H1 (cell line): Measurements from ENCODE around the gene BIK. TPM values are rescaled to one million over a fixed set of nuclear protein-coding genes. Genes with fewer than 3 reads are reported as not detected.

Experiments used
- CTCF ChIA-PET: fragments of 300-600 bp; sonication (Branson Sonifier 250); formaldehyde crosslinking; loops from one replicate; lab custom pipeline; 2021; ENCODE audit not compliant: partially characterized antibody; lab: Charles Lee
- POLR2A ChIA-PET: fragments of 300-600 bp; sonication (Branson Sonifier 250); formaldehyde crosslinking; loops from one replicate; lab custom pipeline; 2021; ENCODE audit warnings: inconsistent platforms; ENCODE audit not compliant: partially characterized antibody; lab: Charles Lee
- DNase-seq, 2 experiments: peaks; one replicate each; pipeline versions ENCODE4 v3.0.0 to v3.0.0-alpha.2; 2010 to 2022; ENCODE audit warnings: low spot score in 2 of 2, low read depth in 1 of 2, mixed read lengths in 1 of 2
- FAIRE-seq: peaks from 2 replicates; lab custom pipeline; 2011; peaks lifted over from hg19 to GRCh38; lab: Jason Lieb, UNC
- H2AFZ ChIP-seq: 2 replicates; pipeline ENCODE4 v1.8.1; 2012; ENCODE audit warnings: low read length, inconsistent platforms
- H2AK5ac ChIP-seq: 2 replicates; pipeline ENCODE4 v1.6.1; 2013; ENCODE audit warnings: low read depth, low read length
- H2BK120ac ChIP-seq: replicated peaks from 2 replicates; pipeline ENCODE3; 2013; ENCODE audit warnings: low read depth, low read length, inconsistent platforms
- H2BK12ac ChIP-seq: 2 replicates; pipeline ENCODE4 v1.6.1; 2013; ENCODE audit warnings: low read depth, low read length
- H2BK15ac ChIP-seq: 2 replicates; pipeline ENCODE4 v1.6.1; 2013; ENCODE audit warnings: low read length
- H2BK20ac ChIP-seq: 2 replicates; pipeline ENCODE4 v1.6.1; 2013; ENCODE audit warnings: low read length
- H2BK5ac ChIP-seq: 2 replicates; pipeline ENCODE4 v1.6.1; 2013; ENCODE audit warnings: low read depth, low read length
- H3K14ac ChIP-seq: 2 replicates; pipeline ENCODE4 v1.6.1; 2013; ENCODE audit warnings: inconsistent platforms; ENCODE audit not compliant: insufficient read length
- H3K18ac ChIP-seq: 2 replicates; pipeline ENCODE4 v1.6.1; 2013; ENCODE audit warnings: low read length; ENCODE audit errors: extremely low read depth
- H3K23ac ChIP-seq: 2 replicates; pipeline ENCODE4 v1.6.1; 2013; ENCODE audit warnings: inconsistent platforms; ENCODE audit not compliant: insufficient read length
- H3K23me2 ChIP-seq: 2 replicates; pipeline ENCODE4 v1.6.1; 2013; ENCODE audit warnings: low read depth, low read length
- H3K27ac ChIP-seq: 2 replicates; pipeline ENCODE4 v1.6.1; 2011; ENCODE audit warnings: low read depth, low read length, inconsistent platforms
- H3K27me3 ChIP-seq, 4 experiments: replicated peaks in 1 of 4; 1 replicate in 1 of 4; 2 replicates in 3 of 4; pipeline versions ENCODE4 v1.6.1 to v1.8.1; 2011 to 2013; ENCODE audit warnings: low read length in 3 of 4, mild to moderate bottlenecking in 3 of 4, inconsistent platforms in 2 of 4, mixed read lengths in 2 of 4, moderate library complexity in 1 of 4; ENCODE audit not compliant: control insufficient read depth in 3 of 4, insufficient read depth in 3 of 4; ENCODE audit errors: extremely low read depth in 1 of 4
- H3K36me3 ChIP-seq, 4 experiments: 2 replicates each; pipeline versions ENCODE4 v1.6.1 to v1.8.1; 2011 to 2013; ENCODE audit warnings: mild to moderate bottlenecking in 4 of 4, low read length in 3 of 4, moderate library complexity in 2 of 4, control low read depth in 1 of 4, inconsistent platforms in 1 of 4; ENCODE audit not compliant: insufficient read depth in 4 of 4, control insufficient read depth in 2 of 4
- H3K4ac ChIP-seq: replicated peaks from 2 replicates; pipeline ENCODE3; 2013; ENCODE audit warnings: low read length, low read depth, mixed read lengths, inconsistent platforms; ENCODE audit not compliant: insufficient read length
- H3K4me1 ChIP-seq, 4 experiments: replicated peaks in 1 of 4; 1 replicate in 1 of 4; 2 replicates in 3 of 4; pipeline versions ENCODE4 v1.6.1 to v1.8.1; 2011 to 2013; ENCODE audit warnings: low read length in 3 of 4, inconsistent platforms in 2 of 4, mixed read lengths in 1 of 4; ENCODE audit not compliant: insufficient read depth in 4 of 4, control insufficient read depth in 3 of 4
- H3K4me2 ChIP-seq, 2 experiments: 2 replicates each; pipeline versions ENCODE4 v1.6.1 to v1.8.1; 2011 to 2013; ENCODE audit warnings: low read depth in 2 of 2, low read length in 2 of 2, control low read depth in 1 of 2, inconsistent platforms in 1 of 2, mild to moderate bottlenecking in 1 of 2; ENCODE audit not compliant: insufficient read depth in 1 of 2
- H3K4me3 ChIP-seq, 4 experiments: fragments of 200-600, 300-600 bp in 1 of 4; sonication (generic), shearing (Covaris generic), sonication (Bioruptor Twin) in 1 of 4; 2 replicates each; pipeline versions ENCODE4 v1.5.1 to v1.8.1; 2011 to 2016; ENCODE audit warnings: low read length in 4 of 4, low read depth in 3 of 4, control low read depth in 2 of 4, inconsistent platforms in 2 of 4, mild to moderate bottlenecking in 2 of 4, mixed read lengths in 1 of 4, moderate library complexity in 1 of 4; ENCODE audit not compliant: insufficient read depth in 2 of 4; ENCODE audit errors: extremely low read depth in 1 of 4
- H3K56ac ChIP-seq: replicated peaks from 2 replicates; pipeline ENCODE3; 2013; ENCODE audit warnings: low read depth, mild to moderate bottlenecking, mixed read lengths, low read length, inconsistent platforms; ENCODE audit not compliant: insufficient read length
- H3K79me1 ChIP-seq: 2 replicates; pipeline ENCODE4 v1.6.1; 2013; ENCODE audit warnings: low read depth, low read length, control low read depth
- H3K79me2 ChIP-seq, 2 experiments: 2 replicates each; pipeline versions ENCODE4 v1.6.1 to v1.8.1; 2012 to 2013; ENCODE audit warnings: low read length in 2 of 2, mild to moderate bottlenecking in 2 of 2, inconsistent platforms in 1 of 2; ENCODE audit not compliant: insufficient read depth in 2 of 2, control insufficient read depth in 1 of 2
- H3K9ac ChIP-seq, 4 experiments: replicated peaks in 1 of 4; 1 replicate in 1 of 4; 2 replicates in 3 of 4; pipeline versions ENCODE4 v1.6.1 to v1.8.1; 2011 to 2013; ENCODE audit warnings: low read depth in 3 of 4, low read length in 3 of 4, control low read depth in 2 of 4, mild to moderate bottlenecking in 2 of 4, moderate library complexity in 2 of 4, inconsistent platforms in 1 of 4; ENCODE audit errors: extremely low read depth in 1 of 4
- H3K9me3 ChIP-seq, 2 experiments: 2 replicates each; pipeline versions ENCODE4 v1.6.1 to v1.8.1; 2012 to 2013; ENCODE audit warnings: mild to moderate bottlenecking in 2 of 2, moderate library complexity in 2 of 2, control low read depth in 1 of 2, inconsistent platforms in 1 of 2, low read depth in 1 of 2, low read length in 1 of 2, mixed read lengths in 1 of 2; ENCODE audit not compliant: insufficient read depth in 2 of 2
- H4K20me1 ChIP-seq, 2 experiments: replicated peaks in 1 of 2; 2 replicates each; pipeline versions ENCODE3 to v1.8.1; 2011 to 2013; ENCODE audit warnings: inconsistent platforms in 2 of 2, low read length in 2 of 2, mild to moderate bottlenecking in 1 of 2; ENCODE audit not compliant: insufficient read depth in 2 of 2, control insufficient read depth in 1 of 2
- H4K5ac ChIP-seq: 2 replicates; pipeline ENCODE4 v1.6.1; 2013; ENCODE audit warnings: low read length, low read depth, mixed read lengths, inconsistent platforms; ENCODE audit not compliant: insufficient read length
- H4K8ac ChIP-seq: 2 replicates; pipeline ENCODE4 v1.8.0; 2013; ENCODE audit warnings: mild to moderate bottlenecking, moderate library complexity, low read length, inconsistent platforms; ENCODE audit not compliant: insufficient read depth; ENCODE audit errors: extremely low read depth
- H4K91ac ChIP-seq: replicated peaks from 2 replicates; pipeline ENCODE3; 2013; ENCODE audit warnings: low read length, mixed read lengths, inconsistent platforms; ENCODE audit not compliant: insufficient read length
- BRCA1 ChIP-seq: IDR thresholded peaks from 2 replicates; pipeline ENCODE4 v1.6.1; 2012; ENCODE audit warnings: low read depth, low read length, improper control_type of control experiment
- GABPA ChIP-seq: IDR thresholded peaks from 2 replicates; pipeline ENCODE4 v1.6.1; 2011; ENCODE audit warnings: mild to moderate bottlenecking, low read length, moderate library complexity, borderline replicate concordance; ENCODE audit not compliant: insufficient read depth
- GTF2F1 ChIP-seq: IDR thresholded peaks from 2 replicates; pipeline ENCODE4 v1.6.1; 2012; ENCODE audit warnings: low read depth, low read length, improper control_type of control experiment, borderline replicate concordance
- HDAC2 ChIP-seq, 2 experiments: fragments of 300-600 bp in 1 of 2; sonication (generic) in 1 of 2; IDR thresholded peaks; 2 replicates each; pipeline ENCODE4 v1.6.1; 2011 to 2012; ENCODE audit warnings: low read depth in 2 of 2, low read length in 2 of 2, mild to moderate bottlenecking in 2 of 2, moderate library complexity in 2 of 2, borderline replicate concordance in 1 of 2, inconsistent platforms in 1 of 2
- HDAC6 ChIP-seq: IDR thresholded peaks from one replicate; pipeline ENCODE4 v1.7.1; 2012; ENCODE audit warnings: low read depth, mild to moderate bottlenecking, inconsistent platforms, low read length, moderate library complexity
- NANOG ChIP-seq: IDR thresholded peaks from 2 replicates; pipeline ENCODE4 v1.6.1; 2011; ENCODE audit warnings: low read length, low read depth, mild to moderate bottlenecking, inconsistent platforms; ENCODE audit not compliant: insufficient read depth, poor library complexity, severe bottlenecking
- PHF8 ChIP-seq: fragments of 200-600 bp; sonication (generic); conservative IDR thresholded peaks from 2 replicates; pipeline ENCODE4 v1.7.1; 2012; ENCODE audit warnings: low read depth, mild to moderate bottlenecking, inconsistent platforms, low read length, moderate library complexity
- SP2 ChIP-seq: IDR thresholded peaks from 2 replicates; pipeline ENCODE4 v1.6.1; 2012; ENCODE audit warnings: mild to moderate bottlenecking, low read length, inconsistent platforms
- WGBS, 2 experiments: shearing (Covaris generic) in 1 of 2; methylation state at CpG; one replicate each; pipeline versions ENCODE4 v1.1.6 to v1.1.7; 2013 to 2015; ENCODE audit warnings: low lambda C conversion rate in 2 of 2, mixed read lengths in 2 of 2, inconsistent platforms in 1 of 2, low coverage in 1 of 2, missing lambda C conversion rate in 1 of 2; ENCODE audit not compliant: insufficient replicate concordance in 2 of 2, insufficient coverage in 1 of 2, insufficient read length in 1 of 2; ENCODE audit errors: extremely low coverage in 1 of 2, missing lambda C conversion rate in 1 of 2; 5-methylcytosine and 5-hydroxymethylcytosine counted together
- polyA plus RNA-seq, 7 experiments: library from polyadenylated mRNA; depleted of rRNA in 3 of 7; stranded (reverse) in 5 of 7; unstranded in 2 of 7; fragments of >200 nt in 5 of 7; fragments of 200-250 nt in 2 of 7; gene quantifications; 1 replicate in 5 of 7; 2 replicates in 1 of 7; 4 replicates in 1 of 7; pipeline versions ENCODE4 v1.2.1 to v1.2.3, GENCODE V29; 2011 to 2013; ENCODE audit warnings: missing spikeins in 2 of 7, mixed read lengths in 2 of 7
- total RNA-seq: library from RNA; stranded (reverse); fragmentation: NEBNext Ultra II Directional; extraction: Animal tissue kit (Norgen Biotek cat#: 25700); gene quantifications from 2 replicates; pipeline ENCODE4 v1.2.1, GENCODE V29; 2021
- TF ChIP-seq, protein P1 (sequence below): IDR thresholded peaks from 2 replicates; pipeline ENCODE4 v1.6.1; 2012; ENCODE audit warnings: inconsistent platforms
- TF ChIP-seq, protein P2 (sequence below): IDR thresholded peaks from 2 replicates; pipeline ENCODE4 v1.6.1; 2012; ENCODE audit warnings: inconsistent platforms

BIK gene
- total and polyA plus RNA-seq, 2 of the 8 experiments (the other 6 are each of a cell fraction or from before 2014, with no cell fraction given) = 3.3 to 5.5 TPM

DNA sequence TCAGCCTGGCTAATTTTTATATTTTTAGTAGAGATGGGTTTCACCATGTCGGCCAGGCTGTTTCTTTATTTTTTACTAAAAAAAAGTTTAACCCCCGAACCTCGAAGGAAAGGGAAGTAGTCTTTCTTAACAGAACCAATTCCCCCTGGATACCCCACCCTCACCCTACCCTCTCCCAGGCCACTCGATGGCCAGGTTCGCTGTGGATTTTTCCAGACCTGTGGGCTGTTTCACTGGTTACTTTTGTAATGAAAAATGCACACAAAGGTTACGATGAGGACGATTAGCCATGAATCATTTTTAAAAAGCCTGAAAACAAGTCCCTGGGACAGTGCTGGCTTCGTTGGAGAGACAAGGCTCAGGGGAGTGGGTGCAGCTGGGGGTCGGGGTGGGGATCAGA is 43.3 kb downstream of the BIK start:
- DNase-seq (no peak), FAIRE-seq (no peak)

More for the DNA sequence above, 43.3 kb downstream of the BIK start:
- Histone ChIP-seq H3K18ac (no peak overlapping the region), H3K79me2 (no peaks in the 10 kb centered on the region), H3K4me3 (no peak overlapping the region), H4K5ac (no peak overlapping the region), H2BK5ac (no peak overlapping the region), H3K36me3 (no peaks in the 10 kb centered on the region), H4K91ac (no peak overlapping the region), H3K4me1 (peaks cover 0 to 19% (median 14%) of the 10 kb centered on the region in 4 experiments; a peak in 6 of 7 replicates), H2AK5ac (no peak overlapping the region), H3K79me1 (no peaks in the 10 kb centered on the region), H4K8ac (no peak overlapping the region), H2BK120ac (no peak overlapping the region), H3K14ac (no peak overlapping the region), H3K4me2 (no peak overlapping the region), H2BK15ac (no peak overlapping the region), H3K9me3 (no peaks in the 10 kb centered on the region), H3K56ac (no peak overlapping the region), H3K27me3 (peaks cover 1 to 21% (median 14%) of the 10 kb centered on the region in 4 experiments), H2BK20ac (no peak overlapping the region), H3K4ac (no peak overlapping the region), H2BK12ac (no peak overlapping the region), H3K9ac (no peak overlapping the region), H2AFZ (no peak overlapping the region), H4K20me1 (peaks cover 0 to 2% of the 10 kb centered on the region in 2 experiments), H3K27ac (no peak overlapping the region), H3K23ac (no peak overlapping the region), H3K23me2 (peaks cover 13% of the 10 kb centered on the region; the same call in 1 of the 2 replicates)
- ChIA-PET POLR2A (interaction anchor here (1.0 to 1.7 kb wide), 3 partner anchors 9 to 15 kb away, joined by 3 to 6 read pairs (median 4); no protein-coding TSS in a partner anchor), CTCF (no interaction called here)
- TF ChIP-seq PHF8 (no peak), SP2 (no peak), HDAC6 (no peak), GTF2F1 (no peak), GABPA (no peak), BRCA1 (no peak), HDAC2 (IDR thresholded peaks at IDR 0.05; ENCODE audit: borderline replicate concordance in 1 of 2, low read depth in 2 of 2, low read length in 2 of 2) (no peak), NANOG (no peak)
- TF ChIP-seq, protein P1, sequence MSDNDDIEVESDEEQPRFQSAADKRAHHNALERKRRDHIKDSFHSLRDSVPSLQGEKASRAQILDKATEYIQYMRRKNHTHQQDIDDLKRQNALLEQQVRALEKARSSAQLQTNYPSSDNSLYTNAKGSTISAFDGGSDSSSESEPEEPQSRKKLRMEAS = no peak
- TF ChIP-seq, protein P2, sequence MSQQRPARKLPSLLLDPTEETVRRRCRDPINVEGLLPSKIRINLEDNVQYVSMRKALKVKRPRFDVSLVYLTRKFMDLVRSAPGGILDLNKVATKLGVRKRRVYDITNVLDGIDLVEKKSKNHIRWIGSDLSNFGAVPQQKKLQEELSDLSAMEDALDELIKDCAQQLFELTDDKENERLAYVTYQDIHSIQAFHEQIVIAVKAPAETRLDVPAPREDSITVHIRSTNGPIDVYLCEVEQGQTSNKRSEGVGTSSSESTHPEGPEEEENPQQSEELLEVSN = no peak
- WGBS, 2 experiments = 89% methylated on average over 9 of the region's 9 CpGs; no CpG with 5 or more reads in 1 of the 2 experiments
